DMS 273 treated with DMSO at 0.1 percent for 48 hours (cell line): ENCODE data around the gene GRHL1.
A peak's percentile ranks its signal among the peaks of the same experiment; 100 is the strongest.
"Not testable (repeated sequence)": the region's sequence is repeated elsewhere in the genome, so short reads cannot be mapped to it uniquely, and the experiment has no call there.

ENCODE experiments used
- DNase-seq: peaks from one replicate; lab custom pipeline; 2025; lab: John Stamatoyannopoulos, UW

GRHL1 gene

DNA sequence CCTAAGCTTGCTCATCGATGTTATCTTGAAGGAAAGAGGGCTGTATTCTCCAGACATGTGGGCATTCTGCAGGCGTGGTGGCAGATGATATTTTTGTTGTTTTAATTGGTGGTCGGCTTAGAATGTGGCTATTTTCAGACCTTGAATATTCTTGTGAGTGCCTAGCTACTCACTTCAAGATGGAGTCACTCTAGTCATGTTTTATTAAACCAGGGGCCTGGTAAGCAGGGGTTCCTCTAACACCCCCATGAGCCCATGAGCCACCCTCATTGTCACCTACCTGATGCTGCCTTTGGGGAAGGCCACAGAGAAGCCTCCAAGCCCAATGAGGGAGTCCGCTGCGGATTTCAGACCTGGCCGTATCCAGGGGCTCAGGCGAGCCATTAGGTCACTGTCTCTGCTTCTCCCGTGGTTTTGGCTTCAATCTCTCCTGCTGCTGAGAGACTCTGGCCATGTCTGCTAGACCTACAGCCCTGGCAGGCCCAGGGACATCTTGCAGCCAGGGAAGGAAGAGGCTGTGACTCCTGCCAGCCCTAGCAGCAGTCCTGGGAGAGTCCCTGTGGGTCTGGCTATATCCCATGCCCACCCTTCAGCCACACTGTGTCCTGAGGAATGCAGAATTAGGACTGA lies 75.6 kb downstream of the GRHL1 start:
- no peak for DNase-seq

DNA sequence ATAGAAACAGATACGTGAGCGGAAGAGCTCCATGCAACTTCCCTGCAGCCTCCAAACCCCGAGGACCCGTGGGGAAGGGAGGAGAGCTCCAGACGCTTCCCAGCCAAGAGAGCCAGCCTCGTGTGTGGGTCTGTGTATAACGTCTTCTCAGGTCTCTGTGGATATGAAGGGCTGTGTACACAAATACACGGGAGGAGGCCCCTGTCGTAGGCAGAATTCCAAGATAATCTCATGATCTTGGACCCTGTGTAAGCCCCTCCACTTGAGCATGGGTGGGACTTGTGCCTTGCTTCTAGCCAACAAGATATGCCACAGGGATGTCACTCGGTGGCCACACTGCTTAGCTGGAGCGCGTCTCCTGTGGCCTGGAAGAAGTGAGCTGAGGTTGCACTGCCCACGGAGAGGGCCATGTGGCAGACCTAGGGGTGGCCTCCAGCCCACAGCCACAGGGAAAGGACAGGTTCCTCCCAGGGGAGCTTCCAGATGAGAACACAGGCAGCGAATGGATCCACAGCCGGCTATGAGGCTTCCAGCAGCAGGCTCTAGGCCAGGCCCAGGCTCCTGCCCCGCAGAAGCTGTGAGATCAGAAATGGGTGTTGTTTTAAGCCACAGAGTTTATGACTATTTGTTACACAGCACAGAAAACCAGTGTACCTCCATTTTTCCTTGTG lies 76.3 kb downstream of the GRHL1 start:
- DNase-seq, result no peak

DNA sequence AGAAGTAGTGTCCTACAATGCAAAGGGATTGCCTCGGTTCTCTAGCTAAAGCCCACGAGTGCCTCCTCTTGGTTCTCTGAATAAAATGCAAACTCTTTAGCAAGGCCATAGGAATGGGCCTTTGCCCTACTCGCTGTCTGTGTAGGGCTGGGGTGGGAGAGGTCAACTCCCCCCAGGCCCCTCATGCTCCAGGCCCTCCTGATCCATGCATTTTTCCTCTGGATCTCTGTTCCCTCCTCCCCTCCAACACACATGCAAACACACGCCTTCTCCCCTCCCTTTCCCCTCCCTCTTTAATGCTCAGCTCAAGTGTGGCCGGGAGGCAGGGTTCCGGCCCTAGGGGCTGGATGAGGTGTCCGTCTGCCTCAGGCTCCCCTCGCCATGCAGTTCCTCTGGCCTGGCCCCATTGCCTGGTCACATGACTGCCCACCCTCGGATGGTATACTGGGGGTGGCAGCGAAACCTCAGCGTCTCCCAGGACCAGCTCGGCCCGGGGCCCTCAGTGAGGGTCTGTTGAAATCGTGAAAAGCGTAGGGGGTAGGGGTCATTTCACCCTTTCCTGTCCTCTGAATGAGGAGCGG lies 77.0 kb downstream of the GRHL1 start:
- DNase-seq, result no peak

- DNase-seq, result no peak
Observed at GRCh38 chr2:10028988-10029874, 77.7 kb downstream of the GRHL1 start.

GRCh38 chr2:10029875-10030223 lies 78.4 kb downstream of the GRHL1 start:
- DNase-seq, result no peak

GRCh38 chr2:10030311-10030736 lies 78.8 kb downstream of the GRHL1 start:
- DNase-seq, result no peak

- DNase-seq, result not testable (repeated sequence)
Observed at GRCh38 chr2:10030798-10031197, 79.3 kb downstream of the GRHL1 start.

GRCh38 chr2:10031886-10032745 lies 80.6 kb downstream of the GRHL1 start:
- DNase-seq, result no peak

DNA sequence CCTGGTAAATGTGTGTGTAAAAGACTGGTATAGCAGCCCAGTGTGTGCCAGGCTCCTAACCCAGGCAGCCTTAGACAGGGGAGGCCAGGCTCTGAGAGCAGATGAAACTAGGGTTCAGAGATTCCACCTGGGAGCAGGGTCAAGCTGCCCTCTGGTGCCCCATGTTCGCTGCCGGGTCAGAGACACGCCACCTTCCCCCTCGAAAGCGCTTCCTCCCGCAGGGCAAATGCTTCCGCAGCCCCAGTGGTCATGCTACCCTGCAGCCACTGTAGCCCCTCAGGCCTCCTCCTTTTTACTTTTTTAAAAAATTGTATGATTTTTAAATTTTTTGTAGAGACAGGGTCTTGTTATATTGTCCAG lies 81.2 kb downstream of the GRHL1 start:
- no peak for DNase-seq

DNA sequence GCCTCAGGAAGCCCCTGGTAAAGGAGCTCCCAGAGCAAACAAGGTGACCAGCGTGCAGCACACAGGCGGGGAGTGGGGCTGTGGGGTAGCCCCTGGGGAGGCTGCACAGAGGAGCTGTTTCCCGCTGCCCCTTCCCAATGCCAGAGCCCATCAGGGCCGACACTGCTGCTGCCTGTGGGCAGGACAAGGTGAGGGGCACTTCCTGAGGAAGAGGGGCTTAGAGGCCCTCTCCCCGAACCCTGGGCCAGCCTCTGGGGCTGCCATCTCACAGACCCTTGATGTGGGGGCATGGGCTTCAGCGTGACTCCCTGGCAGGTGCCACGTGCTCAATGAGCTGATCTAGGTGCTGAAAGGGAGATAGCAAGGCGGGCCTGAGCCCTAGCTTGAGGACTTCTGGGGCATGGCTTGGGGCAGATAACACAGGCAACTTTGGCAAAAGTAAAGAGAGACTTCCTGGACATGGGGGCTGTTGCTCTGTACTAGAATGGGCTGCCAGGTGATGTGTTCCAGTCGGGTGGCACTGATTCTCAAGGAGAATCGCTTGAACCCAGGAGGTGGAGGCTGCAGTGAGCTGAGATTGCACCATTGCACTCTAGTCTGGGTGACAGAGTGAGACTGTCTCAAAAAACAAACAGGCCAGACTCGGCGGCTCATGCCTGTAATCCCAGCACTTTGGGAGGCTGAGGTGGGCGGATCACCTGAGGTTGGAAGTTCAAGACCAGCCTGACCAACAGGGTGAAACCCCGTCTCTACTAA lies 81.9 kb downstream of the GRHL1 start:
- DNase-seq, result no peak

DNA sequence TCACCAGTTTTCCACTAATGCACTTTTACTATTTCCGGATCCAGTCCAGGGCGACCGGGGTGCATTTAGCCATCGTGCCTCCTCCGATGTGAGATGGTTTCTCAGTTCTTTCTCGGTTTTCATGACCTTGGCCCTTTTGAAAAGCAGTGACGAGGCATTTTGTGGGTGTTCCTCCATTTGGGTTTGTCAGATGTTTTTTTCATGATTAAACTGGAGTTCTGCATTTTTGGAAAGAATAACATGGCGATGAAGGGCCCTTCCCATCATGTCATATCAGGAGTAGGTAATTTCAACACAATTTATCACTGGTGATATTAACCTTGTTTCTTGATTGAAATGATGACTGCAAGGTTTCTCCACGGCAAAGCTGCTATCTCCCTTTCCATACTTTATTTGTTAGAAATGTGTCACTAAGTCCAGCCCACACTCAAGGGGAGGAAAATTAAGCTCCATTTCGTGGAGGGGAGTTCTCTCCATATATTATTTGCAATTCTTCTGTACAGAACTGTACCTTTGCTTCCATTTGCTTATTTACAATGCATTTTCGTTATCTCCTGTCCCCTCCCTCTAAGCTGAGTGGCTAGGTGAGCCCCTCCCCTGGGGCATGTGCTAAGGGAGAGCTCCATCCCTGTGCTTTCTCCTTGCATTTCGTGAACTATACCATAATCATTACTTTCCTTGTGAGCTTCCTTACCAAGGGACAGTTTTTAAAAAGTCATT lies 83.0 kb downstream of the GRHL1 start:
- DNase-seq, result no peak

DNA sequence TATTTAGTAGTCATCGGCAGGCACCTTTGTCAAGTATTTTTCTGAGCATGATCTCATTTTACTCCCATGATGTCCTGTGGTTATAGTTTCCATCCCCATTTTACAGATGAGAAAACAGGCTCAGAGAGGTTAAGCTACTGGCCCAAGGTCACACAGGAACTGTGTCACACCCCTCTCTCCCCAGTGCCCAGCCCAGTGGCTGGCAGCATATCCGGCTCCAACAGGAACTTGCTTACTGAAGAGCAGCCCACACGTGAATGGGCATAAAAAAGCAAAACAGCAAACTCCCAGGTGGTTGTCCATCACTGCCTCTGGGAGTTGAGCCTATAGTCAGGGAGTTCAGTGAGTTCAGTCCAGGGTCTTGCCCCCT lies 83.5 kb downstream of the GRHL1 start:
- no peak for DNase-seq

DNA sequence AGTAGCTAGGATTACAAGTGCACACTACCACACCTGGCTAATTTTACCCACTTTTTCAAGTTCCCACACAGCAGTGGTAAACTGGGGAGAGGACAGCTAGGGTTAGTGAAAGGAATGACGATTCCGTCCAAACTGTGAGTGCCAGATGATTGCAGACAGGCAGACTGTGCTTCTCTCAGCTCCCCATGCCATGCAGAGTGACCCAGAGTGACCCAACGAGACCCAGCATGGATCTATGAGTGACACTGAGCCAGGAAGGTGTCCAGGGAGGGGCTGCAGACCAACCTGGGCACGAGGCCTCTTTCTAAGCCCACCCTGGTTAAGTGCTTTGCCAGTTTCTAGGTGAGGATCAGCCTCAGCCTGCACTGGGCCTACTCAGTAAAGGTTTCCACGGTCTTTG lies 84.1 kb downstream of the GRHL1 start:
- DNase-seq, result no peak

GRCh38 chr2:10036095-10036884 lies 84.8 kb downstream of the GRHL1 start:
- DNase-seq, result peak; percentile 91

DNA sequence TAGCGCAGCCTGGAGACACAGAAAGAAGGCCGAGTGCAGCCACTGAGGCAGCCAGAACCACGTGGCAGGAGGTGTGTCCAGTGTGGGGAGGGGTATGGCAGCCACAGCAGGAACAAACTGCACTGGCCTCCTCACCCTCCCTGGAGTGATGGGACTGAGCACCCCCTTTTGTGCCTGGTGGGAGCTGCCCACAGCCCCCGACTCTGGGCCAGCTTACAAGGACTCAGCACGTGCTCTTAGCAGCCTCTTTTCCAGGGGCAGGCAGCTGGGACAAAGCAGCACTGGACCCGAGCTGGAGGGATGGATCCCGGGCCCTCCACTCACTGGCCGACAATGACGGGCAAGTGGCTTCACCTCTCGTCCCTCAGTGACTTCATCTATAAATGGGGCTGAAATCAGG lies 86.6 kb downstream of the GRHL1 start:
- DNase-seq, result no peak

DNA sequence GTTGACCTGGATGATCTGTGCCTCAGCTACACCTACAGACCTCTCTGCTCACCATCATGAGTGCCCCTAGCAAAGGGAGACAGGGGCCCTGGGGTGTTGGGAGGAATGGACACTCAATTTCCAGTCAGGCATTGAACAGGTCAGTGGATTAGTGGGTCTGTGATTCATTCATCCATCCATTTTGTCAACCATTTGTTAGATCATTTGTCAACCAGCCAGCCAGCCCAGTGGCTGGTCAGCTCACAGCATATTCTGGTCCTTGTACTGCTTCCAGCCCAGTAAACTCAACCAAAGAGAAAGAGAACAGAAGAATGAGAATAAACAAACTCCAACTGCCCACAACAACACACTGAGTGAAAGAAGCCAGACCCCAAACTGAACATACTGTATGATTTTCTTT lies 87.2 kb downstream of the GRHL1 start:
- DNase-seq, result no peak

GRCh38 chr2:10039658-10040410 lies 88.3 kb downstream of the GRHL1 start:
- no peak for DNase-seq

DNA sequence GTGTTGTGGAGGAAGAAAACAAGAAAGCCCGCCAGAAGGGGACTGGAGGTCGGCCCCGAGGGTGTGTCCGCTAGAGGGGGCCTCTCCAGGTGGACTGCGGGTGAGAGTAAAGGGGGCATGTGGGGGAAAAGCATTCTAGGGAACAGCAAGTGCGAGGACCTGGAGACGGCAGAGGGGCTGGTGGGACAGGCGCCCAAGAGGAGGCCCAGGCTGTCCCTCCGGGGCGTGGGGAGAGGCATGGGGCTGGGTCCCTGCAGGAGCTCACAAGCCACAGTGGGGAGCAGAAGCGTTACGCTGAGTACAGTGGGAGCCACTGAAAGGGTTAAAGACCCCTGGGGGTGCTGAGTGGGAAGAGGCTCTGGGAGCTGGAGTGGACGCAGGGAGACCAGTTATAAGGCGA lies 90.2 kb downstream of the GRHL1 start:
- DNase-seq, result no peak
